HepG2 (cell line): Measurements from ENCODE around the gene MGAT5. TPM values are rescaled to one million over a fixed set of nuclear protein-coding genes. Genes with fewer than 3 reads are reported as not detected.

Experiments
- FOXA1 ChIP-seq, 2 experiments: fragments of 450-650 bp in 1 of 2; sonication (generic) in 1 of 2; formaldehyde crosslinking in 1 of 2; IDR thresholded peaks; 2 replicates each; pipeline versions ENCODE4 v1.4.0 to v1.6.1; 2016 to 2020; ENCODE audit warnings: missing genetic modification reagents in 1 of 2
- FOXC1 ChIP-seq: sonication (generic); formaldehyde crosslinking; IDR thresholded peaks from 2 replicates; pipeline ENCODE4 v1.8.0; 2022; ENCODE audit warnings: mild to moderate bottlenecking, missing genetic modification reagents, borderline replicate concordance
- PTBP1 ChIP-seq: fragments of 200-400 bp; formaldehyde crosslinking; IDR thresholded peaks from 2 replicates; pipeline ENCODE4 v1.6.1; 2018; ENCODE audit warnings: low read length, low read depth; ENCODE audit not compliant: poor library complexity, severe bottlenecking
- SAP130 ChIP-seq: IDR thresholded peaks from 2 replicates; pipeline ENCODE4 v1.6.1; 2016; ENCODE audit warnings: low read depth
- SP140L ChIP-seq: sonication (generic); formaldehyde crosslinking; IDR thresholded peaks from 2 replicates; pipeline ENCODE4 v1.4.0; 2020; ENCODE audit warnings: missing genetic modification reagents, borderline replicate concordance
- SRSF9 ChIP-seq: fragments of 200-400 bp; formaldehyde crosslinking; IDR thresholded peaks from 2 replicates; pipeline ENCODE4 v1.6.1; 2018; ENCODE audit warnings: borderline replicate concordance, mild to moderate bottlenecking, low read depth, low read length; ENCODE audit not compliant: insufficient read depth, poor library complexity, severe bottlenecking
- ZNF225 ChIP-seq: sonication (generic); formaldehyde crosslinking; IDR thresholded peaks from 2 replicates; pipeline ENCODE4 v1.4.0; 2020; ENCODE audit warnings: mild to moderate bottlenecking, missing genetic modification reagents
- ZNF343 ChIP-seq: sonication (generic); formaldehyde crosslinking; IDR thresholded peaks from 2 replicates; pipeline ENCODE4 v1.4.0; 2020; ENCODE audit warnings: mild to moderate bottlenecking, missing genetic modification reagents
- ZNF530 ChIP-seq: sonication (generic); formaldehyde crosslinking; IDR thresholded peaks from 2 replicates; pipeline ENCODE4 v1.5.0; 2020; ENCODE audit warnings: low read depth, mild to moderate bottlenecking, missing genetic modification reagents
- ZNF672 ChIP-seq: sonication (generic); formaldehyde crosslinking; IDR thresholded peaks from 2 replicates; pipeline ENCODE4 v1.8.1; 2022; ENCODE audit warnings: missing genetic modification reagents
- ZSCAN30 ChIP-seq: sonication (generic); formaldehyde crosslinking; IDR thresholded peaks from 2 replicates; pipeline ENCODE4 v1.5.0; 2020; ENCODE audit warnings: mild to moderate bottlenecking, missing genetic modification reagents
- polyA plus RNA-seq, 8 experiments: library from polyadenylated mRNA; depleted of rRNA in 3 of 8; stranded (reverse) in 7 of 8; unstranded in 1 of 8; fragments of >200 nt; fragmentation: Illumina TruSeq in 4 of 8; extraction: Trizol in 4 of 8; gene quantifications; 2 replicates each; pipeline versions ENCODE4 v1.2.1 to v1.2.3, GENCODE V29; 2011 to 2016; ENCODE audit warnings: low read depth in 4 of 8, missing spikeins in 1 of 8, mixed read lengths in 1 of 8; ENCODE audit not compliant: insufficient read depth in 1 of 8
- total RNA-seq, 5 experiments: library from RNA; depleted of rRNA; stranded (reverse); fragments of >200 nt; fragmentation: Illumina TruSeq; extraction: Trizol; gene quantifications; 2 replicates each; pipeline ENCODE4 v1.2.3, GENCODE V29; 2016; ENCODE audit warnings: low read depth in 1 of 5
- TF ChIP-seq, protein P1 (sequence below): sonication (generic); formaldehyde crosslinking; IDR thresholded peaks from 2 replicates; pipeline ENCODE4 v1.4.0; 2020; ENCODE audit warnings: missing genetic modification reagents
- TF ChIP-seq, protein P2 (sequence below): sonication (generic); formaldehyde crosslinking; IDR thresholded peaks from 2 replicates; pipeline ENCODE4 v1.4.0; 2020; ENCODE audit warnings: missing genetic modification reagents
- TF ChIP-seq, protein P3 (sequence below): sonication (generic); formaldehyde crosslinking; IDR thresholded peaks from 2 replicates; pipeline ENCODE4 v1.4.0; 2020; ENCODE audit warnings: missing genetic modification reagents, borderline replicate concordance
- TF ChIP-seq, protein P4 (sequence below): sonication (generic); formaldehyde crosslinking; IDR thresholded peaks from 2 replicates; pipeline ENCODE4 v1.4.0; 2020; ENCODE audit warnings: low read depth, mild to moderate bottlenecking, missing genetic modification reagents
- TF ChIP-seq, protein P5 (sequence below): sonication (generic); formaldehyde crosslinking; IDR thresholded peaks from 2 replicates; pipeline ENCODE4 v1.4.0; 2020; ENCODE audit warnings: missing genetic modification reagents, borderline replicate concordance

The MGAT5 gene
- total and polyA plus RNA-seq, 2 of the 13 experiments (the other 11 are each of a cell fraction or from before 2014, with no cell fraction given) = 33.1 to 60.2 TPM

DNA sequence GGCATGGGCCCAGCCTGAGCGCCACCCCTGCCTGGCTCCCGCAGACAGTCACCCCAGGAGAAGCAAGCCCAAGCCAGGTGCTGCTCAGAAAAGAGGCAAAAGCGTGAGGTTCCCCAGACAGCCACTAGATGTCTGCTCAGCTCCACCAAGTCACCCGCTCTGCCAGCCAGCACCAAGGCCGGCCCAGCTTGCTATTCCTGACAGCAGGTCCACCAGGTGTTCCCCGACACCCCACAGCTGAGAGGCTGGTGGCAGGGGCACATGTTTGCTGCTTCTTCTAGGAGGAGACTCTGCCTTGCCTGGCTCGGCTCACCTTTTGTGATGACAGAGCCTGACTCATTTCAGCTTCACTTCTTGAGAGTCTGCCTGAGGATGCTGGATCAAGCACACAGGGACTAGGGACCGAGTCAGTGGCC lies 206.7 kb downstream of the MGAT5 start (continued):
- TF ChIP-seq, protein P1, sequence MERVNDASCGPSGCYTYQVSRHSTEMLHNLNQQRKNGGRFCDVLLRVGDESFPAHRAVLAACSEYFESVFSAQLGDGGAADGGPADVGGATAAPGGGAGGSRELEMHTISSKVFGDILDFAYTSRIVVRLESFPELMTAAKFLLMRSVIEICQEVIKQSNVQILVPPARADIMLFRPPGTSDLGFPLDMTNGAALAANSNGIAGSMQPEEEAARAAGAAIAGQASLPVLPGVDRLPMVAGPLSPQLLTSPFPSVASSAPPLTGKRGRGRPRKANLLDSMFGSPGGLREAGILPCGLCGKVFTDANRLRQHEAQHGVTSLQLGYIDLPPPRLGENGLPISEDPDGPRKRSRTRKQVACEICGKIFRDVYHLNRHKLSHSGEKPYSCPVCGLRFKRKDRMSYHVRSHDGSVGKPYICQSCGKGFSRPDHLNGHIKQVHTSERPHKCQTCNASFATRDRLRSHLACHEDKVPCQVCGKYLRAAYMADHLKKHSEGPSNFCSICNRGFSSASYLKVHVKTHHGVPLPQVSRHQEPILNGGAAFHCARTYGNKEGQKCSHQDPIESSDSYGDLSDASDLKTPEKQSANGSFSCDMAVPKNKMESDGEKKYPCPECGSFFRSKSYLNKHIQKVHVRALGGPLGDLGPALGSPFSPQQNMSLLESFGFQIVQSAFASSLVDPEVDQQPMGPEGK (CRISPR knock-in tag) = no peak
- TF ChIP-seq ZNF672 (CRISPR knock-in tag) (no peak), PTBP1 (no peak), SRSF9 (no peak), FOXC1 (CRISPR knock-in tag) (peak; percentile 37; the same call in 1 of the 2 replicates), FOXA1 (IDR thresholded peaks at IDR 0.05) (no peak), FOXA1 (CRISPR knock-in tag; IDR thresholded peaks at IDR 0.05) (no peak), SP140L (no peak), ZNF530 (CRISPR knock-in tag) (no peak), ZNF225 (CRISPR knock-in tag) (no peak), ZSCAN30 (CRISPR knock-in tag) (no peak), ZNF343 (no peak), SAP130 (CRISPR knock-in tag) (no peak)
- TF ChIP-seq, protein P2, sequence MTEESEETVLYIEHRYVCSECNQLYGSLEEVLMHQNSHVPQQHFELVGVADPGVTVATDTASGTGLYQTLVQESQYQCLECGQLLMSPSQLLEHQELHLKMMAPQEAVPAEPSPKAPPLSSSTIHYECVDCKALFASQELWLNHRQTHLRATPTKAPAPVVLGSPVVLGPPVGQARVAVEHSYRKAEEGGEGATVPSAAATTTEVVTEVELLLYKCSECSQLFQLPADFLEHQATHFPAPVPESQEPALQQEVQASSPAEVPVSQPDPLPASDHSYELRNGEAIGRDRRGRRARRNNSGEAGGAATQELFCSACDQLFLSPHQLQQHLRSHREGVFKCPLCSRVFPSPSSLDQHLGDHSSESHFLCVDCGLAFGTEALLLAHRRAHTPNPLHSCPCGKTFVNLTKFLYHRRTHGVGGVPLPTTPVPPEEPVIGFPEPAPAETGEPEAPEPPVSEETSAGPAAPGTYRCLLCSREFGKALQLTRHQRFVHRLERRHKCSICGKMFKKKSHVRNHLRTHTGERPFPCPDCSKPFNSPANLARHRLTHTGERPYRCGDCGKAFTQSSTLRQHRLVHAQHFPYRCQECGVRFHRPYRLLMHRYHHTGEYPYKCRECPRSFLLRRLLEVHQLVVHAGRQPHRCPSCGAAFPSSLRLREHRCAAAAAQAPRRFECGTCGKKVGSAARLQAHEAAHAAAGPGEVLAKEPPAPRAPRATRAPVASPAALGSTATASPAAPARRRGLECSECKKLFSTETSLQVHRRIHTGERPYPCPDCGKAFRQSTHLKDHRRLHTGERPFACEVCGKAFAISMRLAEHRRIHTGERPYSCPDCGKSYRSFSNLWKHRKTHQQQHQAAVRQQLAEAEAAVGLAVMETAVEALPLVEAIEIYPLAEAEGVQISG (CRISPR knock-in tag) = peak; percentile 54
- TF ChIP-seq, protein P3, sequence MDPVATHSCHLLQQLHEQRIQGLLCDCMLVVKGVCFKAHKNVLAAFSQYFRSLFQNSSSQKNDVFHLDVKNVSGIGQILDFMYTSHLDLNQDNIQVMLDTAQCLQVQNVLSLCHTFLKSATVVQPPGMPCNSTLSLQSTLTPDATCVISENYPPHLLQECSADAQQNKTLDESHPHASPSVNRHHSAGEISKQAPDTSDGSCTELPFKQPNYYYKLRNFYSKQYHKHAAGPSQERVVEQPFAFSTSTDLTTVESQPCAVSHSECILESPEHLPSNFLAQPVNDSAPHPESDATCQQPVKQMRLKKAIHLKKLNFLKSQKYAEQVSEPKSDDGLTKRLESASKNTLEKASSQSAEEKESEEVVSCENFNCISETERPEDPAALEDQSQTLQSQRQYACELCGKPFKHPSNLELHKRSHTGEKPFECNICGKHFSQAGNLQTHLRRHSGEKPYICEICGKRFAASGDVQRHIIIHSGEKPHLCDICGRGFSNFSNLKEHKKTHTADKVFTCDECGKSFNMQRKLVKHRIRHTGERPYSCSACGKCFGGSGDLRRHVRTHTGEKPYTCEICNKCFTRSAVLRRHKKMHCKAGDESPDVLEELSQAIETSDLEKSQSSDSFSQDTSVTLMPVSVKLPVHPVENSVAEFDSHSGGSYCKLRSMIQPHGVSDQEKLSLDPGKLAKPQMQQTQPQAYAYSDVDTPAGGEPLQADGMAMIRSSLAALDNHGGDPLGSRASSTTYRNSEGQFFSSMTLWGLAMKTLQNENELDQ (CRISPR knock-in tag) = no peak
- TF ChIP-seq, protein P4, sequence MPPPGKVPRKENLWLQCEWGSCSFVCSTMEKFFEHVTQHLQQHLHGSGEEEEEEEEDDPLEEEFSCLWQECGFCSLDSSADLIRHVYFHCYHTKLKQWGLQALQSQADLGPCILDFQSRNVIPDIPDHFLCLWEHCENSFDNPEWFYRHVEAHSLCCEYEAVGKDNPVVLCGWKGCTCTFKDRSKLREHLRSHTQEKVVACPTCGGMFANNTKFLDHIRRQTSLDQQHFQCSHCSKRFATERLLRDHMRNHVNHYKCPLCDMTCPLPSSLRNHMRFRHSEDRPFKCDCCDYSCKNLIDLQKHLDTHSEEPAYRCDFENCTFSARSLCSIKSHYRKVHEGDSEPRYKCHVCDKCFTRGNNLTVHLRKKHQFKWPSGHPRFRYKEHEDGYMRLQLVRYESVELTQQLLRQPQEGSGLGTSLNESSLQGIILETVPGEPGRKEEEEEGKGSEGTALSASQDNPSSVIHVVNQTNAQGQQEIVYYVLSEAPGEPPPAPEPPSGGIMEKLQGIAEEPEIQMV (CRISPR knock-in tag) = 0 out of 2 replicates have a peak, but pooled peaks have one; percentile 44
- TF ChIP-seq, protein P5, sequence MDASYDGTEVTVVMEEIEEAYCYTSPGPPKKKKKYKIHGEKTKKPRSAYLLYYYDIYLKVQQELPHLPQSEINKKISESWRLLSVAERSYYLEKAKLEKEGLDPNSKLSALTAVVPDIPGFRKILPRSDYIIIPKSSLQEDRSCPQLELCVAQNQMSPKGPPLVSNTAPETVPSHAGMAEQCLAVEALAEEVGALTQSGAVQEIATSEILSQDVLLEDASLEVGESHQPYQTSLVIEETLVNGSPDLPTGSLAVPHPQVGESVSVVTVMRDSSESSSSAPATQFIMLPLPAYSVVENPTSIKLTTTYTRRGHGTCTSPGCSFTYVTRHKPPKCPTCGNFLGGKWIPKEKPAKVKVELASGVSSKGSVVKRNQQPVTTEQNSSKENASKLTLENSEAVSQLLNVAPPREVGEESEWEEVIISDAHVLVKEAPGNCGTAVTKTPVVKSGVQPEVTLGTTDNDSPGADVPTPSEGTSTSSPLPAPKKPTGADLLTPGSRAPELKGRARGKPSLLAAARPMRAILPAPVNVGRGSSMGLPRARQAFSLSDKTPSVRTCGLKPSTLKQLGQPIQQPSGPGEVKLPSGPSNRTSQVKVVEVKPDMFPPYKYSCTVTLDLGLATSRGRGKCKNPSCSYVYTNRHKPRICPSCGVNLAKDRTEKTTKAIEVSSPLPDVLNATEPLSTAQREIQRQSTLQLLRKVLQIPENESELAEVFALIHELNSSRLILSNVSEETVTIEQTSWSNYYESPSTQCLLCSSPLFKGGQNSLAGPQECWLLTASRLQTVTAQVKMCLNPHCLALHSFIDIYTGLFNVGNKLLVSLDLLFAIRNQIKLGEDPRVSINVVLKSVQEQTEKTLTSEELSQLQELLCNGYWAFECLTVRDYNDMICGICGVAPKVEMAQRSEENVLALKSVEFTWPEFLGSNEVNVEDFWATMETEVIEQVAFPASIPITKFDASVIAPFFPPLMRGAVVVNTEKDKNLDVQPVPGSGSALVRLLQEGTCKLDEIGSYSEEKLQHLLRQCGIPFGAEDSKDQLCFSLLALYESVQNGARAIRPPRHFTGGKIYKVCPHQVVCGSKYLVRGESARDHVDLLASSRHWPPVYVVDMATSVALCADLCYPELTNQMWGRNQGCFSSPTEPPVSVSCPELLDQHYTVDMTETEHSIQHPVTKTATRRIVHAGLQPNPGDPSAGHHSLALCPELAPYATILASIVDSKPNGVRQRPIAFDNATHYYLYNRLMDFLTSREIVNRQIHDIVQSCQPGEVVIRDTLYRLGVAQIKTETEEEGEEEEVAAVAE (CRISPR knock-in tag) = no peak
